Measurements from ENCODE around the gene GDF2.

GDF2 gene

DNA sequence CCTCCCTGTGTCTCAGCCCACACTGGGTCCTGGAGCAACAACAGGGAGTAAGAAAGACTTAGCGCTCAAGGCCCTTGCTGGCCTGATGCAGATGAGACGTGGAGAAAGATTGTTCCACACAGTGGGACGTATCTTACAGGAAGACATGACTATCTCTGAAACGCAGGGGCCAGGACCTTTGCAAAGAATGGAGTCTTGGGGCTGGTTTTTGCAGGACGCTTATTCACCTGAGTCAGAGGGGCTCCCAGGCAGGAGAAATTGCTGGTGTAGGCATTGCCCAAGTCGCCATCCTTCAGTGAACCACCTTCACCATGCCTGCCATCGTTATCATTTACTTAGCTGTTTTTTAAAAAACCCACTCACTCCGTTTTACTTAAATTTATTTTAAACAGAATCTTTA is 34.0 kb upstream of the GDF2 start:
- H4K8ac ChIP-seq (ENCODE audit: low read depth, low read length): no peak overlapping the region
- 100% methylated on average over 2 of the region's 8 CpGs for WGBS (ENCODE audit: extremely low coverage, insufficient coverage, low lambda C conversion rate)
- no peak overlapping the region for H3K9ac ChIP-seq (ENCODE audit: low read length)
- no peak overlapping the region for H3K4ac ChIP-seq (ENCODE audit: low read depth, low read length)
- H3K4me2 ChIP-seq (ENCODE audit: low read length): no peak overlapping the region
- H4K5ac ChIP-seq (ENCODE audit: low read length): no peak overlapping the region
- H3K18ac ChIP-seq (ENCODE audit: low read length): no peak overlapping the region
- no peaks in the 10 kb centered on the region for H3K79me1 ChIP-seq (ENCODE audit: low read length)
- no peak overlapping the region for H3K56ac ChIP-seq (ENCODE audit: low read length)
- H3K23ac ChIP-seq (ENCODE audit: low read length): no peak overlapping the region
- no peak overlapping the region for H3K4me3 ChIP-seq (ENCODE audit: low read length)
- H2BK15ac ChIP-seq (replicated peaks; ENCODE audit: low read depth): no peak overlapping the region
- H3K4me1 ChIP-seq (ENCODE audit: control insufficient read depth, low read depth, low read length): no peaks in the 10 kb centered on the region
- no peak overlapping the region for H2BK5ac ChIP-seq (ENCODE audit: low read length)
- no peak overlapping the region for H2BK120ac ChIP-seq (ENCODE audit: low read depth, low read length)
- no peaks in the 10 kb centered on the region for H3K79me2 ChIP-seq (ENCODE audit: control insufficient read depth, insufficient read depth, low read length)
- H2AK5ac ChIP-seq (ENCODE audit: low read length): no peak overlapping the region
- H3K27me3 ChIP-seq (ENCODE audit: insufficient read depth, low read length, poor library complexity): no peaks in the 10 kb centered on the region
- no peak overlapping the region for H3K27ac ChIP-seq (ENCODE audit: low read depth, low read length)
- DNase-seq: no peak
- no peaks in the 10 kb centered on the region for H3K36me3 ChIP-seq (ENCODE audit: control insufficient read depth, insufficient read depth, low read length)

- Histone ChIP-seq H4K8ac (ENCODE audit: low read depth, low read length) (no peak overlapping the region), H3K18ac (ENCODE audit: low read length) (no peak overlapping the region), H3K4ac (ENCODE audit: low read depth, low read length) (no peak overlapping the region), H3K56ac (ENCODE audit: low read length) (no peak overlapping the region), H3K4me2 (ENCODE audit: low read length) (no peak overlapping the region), H3K4me3 (ENCODE audit: low read length) (no peak overlapping the region), H2BK120ac (ENCODE audit: low read depth, low read length) (no peak overlapping the region), H3K36me3 (ENCODE audit: control insufficient read depth, insufficient read depth, low read length) (no peaks in the 10 kb centered on the region), H4K5ac (ENCODE audit: low read length) (no peak overlapping the region), H3K23ac (ENCODE audit: low read length) (no peak overlapping the region), H3K79me2 (ENCODE audit: control insufficient read depth, insufficient read depth, low read length) (no peaks in the 10 kb centered on the region), H3K27me3 (ENCODE audit: insufficient read depth, low read length, poor library complexity) (no peaks in the 10 kb centered on the region), H3K27ac (ENCODE audit: low read depth, low read length) (no peak overlapping the region), H3K9ac (ENCODE audit: low read length) (no peak overlapping the region), H2AK5ac (ENCODE audit: low read length) (no peak overlapping the region), H3K4me1 (ENCODE audit: control insufficient read depth, low read depth, low read length) (no peaks in the 10 kb centered on the region), H3K79me1 (ENCODE audit: low read length) (no peaks in the 10 kb centered on the region), H2BK15ac (replicated peaks; ENCODE audit: low read depth) (no peak overlapping the region), H2BK5ac (ENCODE audit: low read length) (no peak overlapping the region)
- no peak for DNase-seq
- WGBS (ENCODE audit: extremely low coverage, insufficient coverage, low lambda C conversion rate): no CpG with 5 or more reads among the region's 9 CpGs
Measured at GRCh38 chr10:47288916-47289495, 33.2 kb upstream of the GDF2 start.

- Histone ChIP-seq H3K4me3 (ENCODE audit: low read length) (no peak overlapping the region), H2AK5ac (ENCODE audit: low read length) (no peak overlapping the region), H4K5ac (ENCODE audit: low read length) (no peak overlapping the region), H3K56ac (ENCODE audit: low read length) (no peak overlapping the region), H3K27me3 (ENCODE audit: insufficient read depth, low read length, poor library complexity) (no peaks in the 10 kb centered on the region), H2BK5ac (ENCODE audit: low read length) (no peak overlapping the region), H3K4me1 (ENCODE audit: control insufficient read depth, low read depth, low read length) (no peaks in the 10 kb centered on the region), H3K4ac (ENCODE audit: low read depth, low read length) (no peak overlapping the region), H3K9ac (ENCODE audit: low read length) (no peak overlapping the region), H3K4me2 (ENCODE audit: low read length) (no peak overlapping the region), H2BK15ac (replicated peaks; ENCODE audit: low read depth) (no peak overlapping the region), H4K8ac (ENCODE audit: low read depth, low read length) (no peak overlapping the region), H3K23ac (ENCODE audit: low read length) (no peak overlapping the region), H3K79me1 (ENCODE audit: low read length) (no peaks in the 10 kb centered on the region), H3K36me3 (ENCODE audit: control insufficient read depth, insufficient read depth, low read length) (no peaks in the 10 kb centered on the region), H2BK120ac (ENCODE audit: low read depth, low read length) (no peak overlapping the region), H3K79me2 (ENCODE audit: control insufficient read depth, insufficient read depth, low read length) (no peaks in the 10 kb centered on the region), H3K27ac (ENCODE audit: low read depth, low read length) (no peak overlapping the region), H3K18ac (ENCODE audit: low read length) (no peak overlapping the region)
- no CpG with 5 or more reads among the region's 6 CpGs for WGBS (ENCODE audit: extremely low coverage, insufficient coverage, low lambda C conversion rate)
- DNase-seq: no peak
Measured at GRCh38 chr10:47289921-47290320, 32.3 kb upstream of the GDF2 start.

GRCh38 chr10:47290338-47290737 is 31.9 kb upstream of the GDF2 start:
- no peaks in the 10 kb centered on the region for H3K79me2 ChIP-seq (ENCODE audit: control insufficient read depth, insufficient read depth, low read length)
- H3K56ac ChIP-seq (ENCODE audit: low read length): no peak overlapping the region
- no peak overlapping the region for H3K4ac ChIP-seq (ENCODE audit: low read depth, low read length)
- H3K36me3 ChIP-seq (ENCODE audit: control insufficient read depth, insufficient read depth, low read length): no peaks in the 10 kb centered on the region
- H2AK5ac ChIP-seq (ENCODE audit: low read length): no peak overlapping the region
- no peak overlapping the region for H3K23ac ChIP-seq (ENCODE audit: low read length)
- no peak for DNase-seq
- no peak overlapping the region for H3K4me2 ChIP-seq (ENCODE audit: low read length)
- no peak overlapping the region for H4K8ac ChIP-seq (ENCODE audit: low read depth, low read length)
- no peak overlapping the region for H2BK120ac ChIP-seq (ENCODE audit: low read depth, low read length)
- H3K18ac ChIP-seq (ENCODE audit: low read length): no peak overlapping the region
- no peak overlapping the region for H2BK5ac ChIP-seq (ENCODE audit: low read length)
- WGBS (ENCODE audit: extremely low coverage, insufficient coverage, low lambda C conversion rate): no CpG with 5 or more reads among the region's 3 CpGs
- H3K27ac ChIP-seq (ENCODE audit: low read depth, low read length): no peak overlapping the region
- no peaks in the 10 kb centered on the region for H3K4me1 ChIP-seq (ENCODE audit: control insufficient read depth, low read depth, low read length)
- no peaks in the 10 kb centered on the region for H3K27me3 ChIP-seq (ENCODE audit: insufficient read depth, low read length, poor library complexity)
- no peak overlapping the region for H2BK15ac ChIP-seq (replicated peaks; ENCODE audit: low read depth)
- no peak overlapping the region for H3K4me3 ChIP-seq (ENCODE audit: low read length)
- no peak overlapping the region for H4K5ac ChIP-seq (ENCODE audit: low read length)
- H3K79me1 ChIP-seq (ENCODE audit: low read length): no peaks in the 10 kb centered on the region
- no peak overlapping the region for H3K9ac ChIP-seq (ENCODE audit: low read length)

- no peak overlapping the region for H2BK5ac ChIP-seq (ENCODE audit: low read length)
- H3K4ac ChIP-seq (ENCODE audit: low read depth, low read length): no peak overlapping the region
- no peak overlapping the region for H2BK120ac ChIP-seq (ENCODE audit: low read depth, low read length)
- H2BK15ac ChIP-seq (replicated peaks; ENCODE audit: low read depth): no peak overlapping the region
- H3K27me3 ChIP-seq (ENCODE audit: insufficient read depth, low read length, poor library complexity): no peaks in the 10 kb centered on the region
- H2AK5ac ChIP-seq (ENCODE audit: low read length): no peak overlapping the region
- no peak for DNase-seq
- no peak overlapping the region for H3K4me2 ChIP-seq (ENCODE audit: low read length)
- no peaks in the 10 kb centered on the region for H3K79me2 ChIP-seq (ENCODE audit: control insufficient read depth, insufficient read depth, low read length)
- WGBS (ENCODE audit: extremely low coverage, insufficient coverage, low lambda C conversion rate): no CpG with 5 or more reads among the region's 3 CpGs
- H3K79me1 ChIP-seq (ENCODE audit: low read length): no peaks in the 10 kb centered on the region
- H3K18ac ChIP-seq (ENCODE audit: low read length): no peak overlapping the region
- H4K8ac ChIP-seq (ENCODE audit: low read depth, low read length): no peak overlapping the region
- no peak overlapping the region for H4K5ac ChIP-seq (ENCODE audit: low read length)
- no peak overlapping the region for H3K27ac ChIP-seq (ENCODE audit: low read depth, low read length)
- no peak overlapping the region for H3K23ac ChIP-seq (ENCODE audit: low read length)
- no peak overlapping the region for H3K9ac ChIP-seq (ENCODE audit: low read length)
- H3K4me1 ChIP-seq (ENCODE audit: control insufficient read depth, low read depth, low read length): no peaks in the 10 kb centered on the region
- H3K56ac ChIP-seq (ENCODE audit: low read length): no peak overlapping the region
- no peaks in the 10 kb centered on the region for H3K36me3 ChIP-seq (ENCODE audit: control insufficient read depth, insufficient read depth, low read length)
- H3K4me3 ChIP-seq (ENCODE audit: low read length): no peak overlapping the region
Measured at GRCh38 chr10:47291682-47292081, 30.6 kb upstream of the GDF2 start.

GRCh38 chr10:47294057-47294456 is 28.2 kb upstream of the GDF2 start:
- H4K5ac ChIP-seq (ENCODE audit: low read length): no peak overlapping the region
- no peak overlapping the region for H4K8ac ChIP-seq (ENCODE audit: low read depth, low read length)
- no peaks in the 10 kb centered on the region for H3K79me1 ChIP-seq (ENCODE audit: low read length)
- no peak overlapping the region for H3K56ac ChIP-seq (ENCODE audit: low read length)
- no peaks in the 10 kb centered on the region for H3K27me3 ChIP-seq (ENCODE audit: insufficient read depth, low read length, poor library complexity)
- WGBS (ENCODE audit: extremely low coverage, insufficient coverage, low lambda C conversion rate): no CpG with 5 or more reads among the region's 9 CpGs
- no peak overlapping the region for H3K18ac ChIP-seq (ENCODE audit: low read length)
- no peak overlapping the region for H2BK15ac ChIP-seq (replicated peaks; ENCODE audit: low read depth)
- H3K27ac ChIP-seq (ENCODE audit: low read depth, low read length): no peak overlapping the region
- no peaks in the 10 kb centered on the region for H3K4me1 ChIP-seq (ENCODE audit: control insufficient read depth, low read depth, low read length)
- no peak overlapping the region for H3K23ac ChIP-seq (ENCODE audit: low read length)
- H3K4ac ChIP-seq (ENCODE audit: low read depth, low read length): no peak overlapping the region
- no peak overlapping the region for H2AK5ac ChIP-seq (ENCODE audit: low read length)
- H3K36me3 ChIP-seq (ENCODE audit: control insufficient read depth, insufficient read depth, low read length): no peaks in the 10 kb centered on the region
- DNase-seq: no peak
- H3K4me2 ChIP-seq (ENCODE audit: low read length): no peak overlapping the region
- no peak overlapping the region for H3K4me3 ChIP-seq (ENCODE audit: low read length)
- no peaks in the 10 kb centered on the region for H3K79me2 ChIP-seq (ENCODE audit: control insufficient read depth, insufficient read depth, low read length)
- no peak overlapping the region for H2BK5ac ChIP-seq (ENCODE audit: low read length)
- no peak overlapping the region for H3K9ac ChIP-seq (ENCODE audit: low read length)
- no peak overlapping the region for H2BK120ac ChIP-seq (ENCODE audit: low read depth, low read length)
